Gastroesophageal sphincter (tissue), 3 donors: ENCODE measurements around the gene SCAF4.

ENCODE experiments used
- POLR2A ChIP-seq, 2 donors: fragments of 450-650 bp; IDR thresholded peaks; one replicate each; pipeline ENCODE4 v1.6.1; 2017; ENCODE audit warnings: antibody characterized with exemption in 2 of 2, mild to moderate bottlenecking in 2 of 2, moderate library complexity in 1 of 2
- TF ChIP-seq, protein P1 (sequence below), 4 experiments: fragments of 200-600 bp in 2 of 4; fragments of 450-650 bp in 2 of 4; sonication (generic) in 1 of 4; IDR thresholded peaks; one replicate each; pipeline ENCODE4 v1.5.1; 2017 to 2019; ENCODE audit warnings: antibody characterized with exemption in 4 of 4, mild to moderate bottlenecking in 2 of 4, moderate library complexity in 2 of 4

DNA sequence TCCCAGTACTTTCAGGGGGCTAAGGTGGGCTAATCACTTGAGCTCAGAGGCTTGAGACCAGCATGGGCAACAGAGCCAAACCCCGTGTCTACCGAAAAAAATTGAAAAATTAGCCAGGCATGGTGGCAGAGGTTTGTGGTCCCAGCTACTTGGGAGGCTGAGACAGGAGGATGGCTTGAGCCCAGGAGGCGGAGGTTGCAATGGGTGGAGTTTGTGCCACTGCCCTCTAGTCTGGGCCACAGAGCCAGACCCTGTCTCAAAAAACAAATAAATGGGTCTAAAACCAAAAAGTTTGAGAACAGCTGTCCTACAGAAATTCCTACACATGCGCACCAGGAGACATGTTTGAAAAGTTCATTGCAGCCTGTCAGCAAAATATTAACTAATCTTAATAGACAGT lies 5.5 kb downstream of the SCAF4 start:
- TF ChIP-seq, protein P1, sequence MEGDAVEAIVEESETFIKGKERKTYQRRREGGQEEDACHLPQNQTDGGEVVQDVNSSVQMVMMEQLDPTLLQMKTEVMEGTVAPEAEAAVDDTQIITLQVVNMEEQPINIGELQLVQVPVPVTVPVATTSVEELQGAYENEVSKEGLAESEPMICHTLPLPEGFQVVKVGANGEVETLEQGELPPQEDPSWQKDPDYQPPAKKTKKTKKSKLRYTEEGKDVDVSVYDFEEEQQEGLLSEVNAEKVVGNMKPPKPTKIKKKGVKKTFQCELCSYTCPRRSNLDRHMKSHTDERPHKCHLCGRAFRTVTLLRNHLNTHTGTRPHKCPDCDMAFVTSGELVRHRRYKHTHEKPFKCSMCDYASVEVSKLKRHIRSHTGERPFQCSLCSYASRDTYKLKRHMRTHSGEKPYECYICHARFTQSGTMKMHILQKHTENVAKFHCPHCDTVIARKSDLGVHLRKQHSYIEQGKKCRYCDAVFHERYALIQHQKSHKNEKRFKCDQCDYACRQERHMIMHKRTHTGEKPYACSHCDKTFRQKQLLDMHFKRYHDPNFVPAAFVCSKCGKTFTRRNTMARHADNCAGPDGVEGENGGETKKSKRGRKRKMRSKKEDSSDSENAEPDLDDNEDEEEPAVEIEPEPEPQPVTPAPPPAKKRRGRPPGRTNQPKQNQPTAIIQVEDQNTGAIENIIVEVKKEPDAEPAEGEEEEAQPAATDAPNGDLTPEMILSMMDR (IDR thresholded peaks at IDR 0.05): no peak
- no peak for TF ChIP-seq POLR2A (IDR thresholded peaks at IDR 0.05)
